Ovary (tissue), 9 donors: ENCODE measurements around the gene CDC42EP4. TPM values are rescaled to one million over a fixed set of nuclear protein-coding genes. Genes with fewer than 3 reads are reported as not detected.

Experiments
- DNase-seq, 5 donors: peaks; one replicate each; pipeline ENCODE4 v3.0.0-alpha.2; 2019 to 2020
- H3K27ac ChIP-seq, 2 donors: fragments of 200-600 bp; one replicate each; pipeline versions ENCODE4 v1.5.1 to v1.8.0; 2019 to 2022
- H3K27me3 ChIP-seq: fragments of 200-600 bp; one replicate; pipeline ENCODE4 v1.8.0; 2022
- H3K36me3 ChIP-seq: fragments of 200-600 bp; sonication (generic); one replicate; pipeline ENCODE4 v1.5.1; 2019
- H3K4me1 ChIP-seq: one replicate; pipeline ENCODE4 v1.8.1; 2013; ENCODE audit warnings: mild to moderate bottlenecking, moderate library complexity; ENCODE audit not compliant: insufficient read depth
- H3K4me3 ChIP-seq: fragments of 200-600 bp; sonication (generic); one replicate; pipeline ENCODE4 v1.5.1; 2017
- H3K9me3 ChIP-seq, 2 donors: fragments of 200-600 bp in 1 of 2; sonication (generic) in 1 of 2; one replicate each; pipeline versions ENCODE4 v1.5.1 to v1.8.1; 2013 to 2019; ENCODE audit warnings: mild to moderate bottlenecking in 1 of 2, moderate library complexity in 1 of 2
- CTCF ChIP-seq, 3 donors: fragments of 450-650 bp in 2 of 3; fragments of 200-600 bp in 1 of 3; IDR thresholded peaks; one replicate each; pipeline versions ENCODE4 v1.5.1 to v1.8.0; 2016 to 2022; ENCODE audit warnings: antibody characterized with exemption in 3 of 3, mild to moderate bottlenecking in 1 of 3
- EP300 ChIP-seq: sonication (generic); formaldehyde crosslinking; IDR thresholded peaks from one replicate; pipeline ENCODE4 v1.6.1; 2017; ENCODE audit warnings: antibody characterized with exemption
- POLR2A ChIP-seq: fragments of 450-650 bp; IDR thresholded peaks from one replicate; pipeline ENCODE4 v1.6.1; 2017; ENCODE audit warnings: antibody characterized with exemption, mild to moderate bottlenecking, moderate library complexity
- WGBS, 3 donors: extraction: QIAGEN DNeasy Blood & Tissue Kit in 1 of 3; methylation state at CpG; one replicate each; pipeline versions ENCODE4 v1.1.5 to v1.1.7; 2013 to 2017; 5-methylcytosine and 5-hydroxymethylcytosine counted together
- intact Hi-C, 4 donors: fragments of 100-400 bp; cut with DNase I; formaldehyde crosslinking; loops; one replicate each; pipeline versions ENCODE4 v1.11.0 to v1.15.1; 2022 to 2023
- polyA plus RNA-seq, 2 donors: library from polyadenylated mRNA; stranded (reverse); fragments of 200-250 nt in 1 of 2; fragments of 350-450 nt in 1 of 2; fragmentation: Illumina TruSeq in 1 of 2; extraction: RNeasy Lipid Tissue Mini Kit (QIAGEN cat#74804) in 1 of 2; gene quantifications; one replicate each; pipeline ENCODE4 v1.2.3, GENCODE V29; 2013 to 2014
- total RNA-seq, 7 donors: library from RNA; depleted of rRNA in 2 of 7; stranded (reverse); fragments of >200 nt in 2 of 7; fragmentation: NEBNext Ultra II Directional in 3 of 7; extraction: Animal tissue kit (Norgen Biotek cat#: 25700) in 3 of 7; gene quantifications; one replicate each; pipeline versions ENCODE4 v1.1.0 to v1.2.4, GENCODE V29; 2016 to 2023
- donor health status: DM: no; HTN: no; CAD: no; lungs with moderate emphysema.
- donor health status: DM: no; HTN: no; CAD: no.
- donor health status: Bipolar disorder and iron deficiency.
- donor health status: DM: yes; HTN: yes; CAD: no.
- donor health status: DM: no; HTN: no; CAD: no.
- donor health status: DM: yes; HTN: yes; CAD: no.

The CDC42EP4 gene
- total and polyA plus RNA-seq, 9 donors = 59.0 to 171 (median 106) TPM

- no peaks in the 10 kb centered on the region for H3K27me3 ChIP-seq
- 59 to 79% (median 69%) methylated on average over 15 of the region's 15 CpGs for WGBS, 3 donors
- H3K9me3 ChIP-seq = no peaks in the 10 kb centered on the region
- no peaks in the 10 kb centered on the region for H3K36me3 ChIP-seq
- intact Hi-C loops = no loop called here
- no peak for DNase-seq
- no peak overlapping the region for H3K27ac ChIP-seq
- peaks cover 25% of the 10 kb centered on the region for H3K4me1 ChIP-seq
- H3K4me3 ChIP-seq = no peak overlapping the region
- no peak for TF ChIP-seq CTCF (IDR thresholded peaks at IDR 0.05)
- TF ChIP-seq POLR2A = no peak
- TF ChIP-seq EP300 = no peak
These were observed 13.6 kb downstream of the CDC42EP4 start for GRCh38 chr17:73297934-73298861.

GRCh38 chr17:73293480-73293911 is 18.3 kb downstream of the CDC42EP4 start:
- no peaks in the 10 kb centered on the region for H3K9me3 ChIP-seq
- no peaks in the 10 kb centered on the region for H3K27me3 ChIP-seq
- no peak overlapping the region for H3K4me3 ChIP-seq
- TF ChIP-seq EP300 (no peak), POLR2A (no peak), CTCF (IDR thresholded peaks at IDR 0.05) (no peak)
- no peaks in the 10 kb centered on the region for H3K36me3 ChIP-seq
- H3K27ac ChIP-seq = peak overlapping the region; percentile 47 to 86
- peaks cover 43% of the 10 kb centered on the region for H3K4me1 ChIP-seq
- WGBS, 3 donors = 36 to 43% (median 42%) methylated on average over 9 of the region's 9 CpGs
- peak in 4 of 5 donors; percentile 52 to 80 (median 60) for DNase-seq
- intact Hi-C loops = no loop called here

GRCh38 chr17:73293031-73293430 is 18.8 kb downstream of the CDC42EP4 start:
- Histone ChIP-seq H3K27me3 (no peaks in the 10 kb centered on the region), H3K9me3 (no peaks in the 10 kb centered on the region), H3K36me3 (no peaks in the 10 kb centered on the region), H3K27ac (peak overlapping the region; percentile 47 to 86), H3K4me3 (no peak overlapping the region), H3K4me1 (peaks cover 47% of the 10 kb centered on the region)
- TF ChIP-seq POLR2A (no peak), EP300 (no peak), CTCF (IDR thresholded peaks at IDR 0.05) (no peak)
- 54 to 68% (median 54%) methylated on average over 11 of the region's 11 CpGs for WGBS, 3 donors
- intact Hi-C loops = no loop called here
- peak in 1 of 5 donors; percentile 34 for DNase-seq

- no peaks in the 10 kb centered on the region for H3K27me3 ChIP-seq
- H3K36me3 ChIP-seq = no peaks in the 10 kb centered on the region
- peak overlapping the region; percentile 49 to 86 for H3K27ac ChIP-seq
- no peaks in the 10 kb centered on the region for H3K9me3 ChIP-seq
- no peak for DNase-seq
- TF ChIP-seq POLR2A = no peak
- TF ChIP-seq CTCF (IDR thresholded peaks at IDR 0.05) = no peak
- TF ChIP-seq EP300 = no peak
- intact Hi-C loops = no loop called here
- 43 to 60% (median 56%) methylated on average over 9 to 12 of the region's 12 CpGs for WGBS, 3 donors
- H3K4me1 ChIP-seq = peaks cover 55% of the 10 kb centered on the region
- H3K4me3 ChIP-seq = peak overlapping the region; percentile 22
These were observed 19.7 kb downstream of the CDC42EP4 start for GRCh38 chr17:73292031-73292531.
